ENCODE results near the gene MCU. TPM values are rescaled to one million over a fixed set of nuclear protein-coding genes. Genes with fewer than 3 reads are reported as not detected.
"Not testable (repeated sequence)": the region's sequence is repeated elsewhere in the genome, so short reads cannot be mapped to it uniquely, and the experiment has no call there.

Gene MCU
- total RNA-seq, 4 donors from 2014 or later = 30.0 to 42.8 (median 34.1) TPM

DNA sequence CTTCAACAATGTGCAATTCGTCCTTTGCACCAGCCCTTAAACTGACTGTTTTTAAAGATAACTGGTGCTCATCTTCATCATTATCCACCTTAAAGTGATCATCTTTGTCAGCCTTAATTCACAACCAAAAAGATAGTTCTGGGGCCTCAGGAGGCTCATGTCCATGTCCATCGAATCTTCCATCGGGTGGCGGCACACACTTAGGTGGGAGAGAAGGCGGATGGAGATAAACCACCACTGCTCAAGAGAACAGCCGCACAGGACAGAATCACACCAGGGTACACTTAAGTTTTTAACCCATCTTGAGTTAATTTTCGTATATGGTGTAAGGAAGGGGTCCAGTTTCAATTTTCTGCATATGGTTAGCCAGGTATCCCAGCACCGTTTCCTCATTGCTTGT, 226.4 kb downstream of the MCU start:
- no peak overlapping the region for H3K4me3 ChIP-seq (ENCODE audit: low read depth, poor library complexity, severe bottlenecking)
- WGBS, 2 donors = 91 to 93% methylated on average over 8 of the region's 8 CpGs
- no peak for TF ChIP-seq POLR2A (IDR thresholded peaks at IDR 0.05)
- TF ChIP-seq, protein P1, sequence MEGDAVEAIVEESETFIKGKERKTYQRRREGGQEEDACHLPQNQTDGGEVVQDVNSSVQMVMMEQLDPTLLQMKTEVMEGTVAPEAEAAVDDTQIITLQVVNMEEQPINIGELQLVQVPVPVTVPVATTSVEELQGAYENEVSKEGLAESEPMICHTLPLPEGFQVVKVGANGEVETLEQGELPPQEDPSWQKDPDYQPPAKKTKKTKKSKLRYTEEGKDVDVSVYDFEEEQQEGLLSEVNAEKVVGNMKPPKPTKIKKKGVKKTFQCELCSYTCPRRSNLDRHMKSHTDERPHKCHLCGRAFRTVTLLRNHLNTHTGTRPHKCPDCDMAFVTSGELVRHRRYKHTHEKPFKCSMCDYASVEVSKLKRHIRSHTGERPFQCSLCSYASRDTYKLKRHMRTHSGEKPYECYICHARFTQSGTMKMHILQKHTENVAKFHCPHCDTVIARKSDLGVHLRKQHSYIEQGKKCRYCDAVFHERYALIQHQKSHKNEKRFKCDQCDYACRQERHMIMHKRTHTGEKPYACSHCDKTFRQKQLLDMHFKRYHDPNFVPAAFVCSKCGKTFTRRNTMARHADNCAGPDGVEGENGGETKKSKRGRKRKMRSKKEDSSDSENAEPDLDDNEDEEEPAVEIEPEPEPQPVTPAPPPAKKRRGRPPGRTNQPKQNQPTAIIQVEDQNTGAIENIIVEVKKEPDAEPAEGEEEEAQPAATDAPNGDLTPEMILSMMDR (IDR thresholded peaks at IDR 0.05) = no peak

DNA sequence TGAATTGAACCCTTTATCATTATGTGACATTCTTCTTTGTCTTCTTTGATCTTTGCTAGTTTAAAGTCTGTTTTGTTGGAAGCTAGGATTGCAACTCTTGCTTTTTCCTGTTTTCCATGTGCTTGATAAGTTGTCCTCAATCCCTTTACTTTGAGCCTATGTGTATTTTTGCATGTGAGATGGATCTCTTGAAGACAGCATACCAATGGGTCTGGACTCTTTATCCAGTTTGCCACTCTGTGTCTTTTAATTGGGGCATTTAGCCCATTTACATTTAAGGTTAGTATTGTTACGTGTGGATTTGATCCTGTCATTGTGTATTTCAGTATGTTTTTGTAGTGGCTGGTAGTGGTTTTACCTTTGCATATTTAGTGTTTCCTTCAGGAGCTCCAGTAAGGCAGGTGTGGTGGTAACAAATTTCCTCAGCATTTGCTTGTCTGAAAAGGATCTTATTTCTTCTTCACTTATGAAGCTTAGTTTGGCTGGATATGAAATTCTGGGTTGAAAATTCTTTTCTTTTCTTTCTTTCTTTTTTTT, 229.3 kb downstream of the MCU start:
- WGBS, 2 donors = 97 to 98% methylated on average over 1 of the region's 1 CpG

More for the DNA sequence above, 226.4 kb downstream of the MCU start:
- DNase-seq (ENCODE audit: low spot score in 2 of 2) = no peak
- intact Hi-C loops (cut with DNase I; ENCODE audit: low total_unique reads) = no loop called here

DNA sequence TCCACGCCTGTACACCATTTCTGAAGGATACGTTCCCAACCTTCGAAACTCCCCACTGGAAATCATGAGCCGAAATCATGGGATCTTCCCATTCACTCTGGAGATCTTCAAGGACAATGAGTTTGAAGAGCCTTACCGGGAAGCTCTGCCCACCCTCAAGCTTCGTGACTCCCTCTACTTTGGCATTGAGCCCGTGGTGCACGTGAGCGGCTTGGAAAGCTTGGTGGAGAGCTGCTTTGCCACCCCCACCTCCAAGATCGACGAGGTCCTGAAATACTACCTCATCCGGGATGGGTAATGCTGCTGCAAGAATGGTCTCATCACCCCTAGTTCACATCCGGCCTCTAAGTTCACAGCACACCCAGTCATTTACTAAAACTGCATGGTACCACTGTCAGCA, 232.4 kb downstream of the MCU start:
- TF ChIP-seq, protein P1 (IDR thresholded peaks at IDR 0.05) = no peak
- no peak for TF ChIP-seq POLR2A (IDR thresholded peaks at IDR 0.05)
- no peak overlapping the region for H3K4me3 ChIP-seq (ENCODE audit: low read depth, poor library complexity, severe bottlenecking)
- intact Hi-C loops (cut with DNase I; ENCODE audit: low total_unique reads) = no loop called here
- 93 to 95% methylated on average over 13 of the region's 13 CpGs for WGBS, 2 donors
- DNase-seq (ENCODE audit: low spot score in 2 of 2) = no peak

More for the DNA sequence above, 229.3 kb downstream of the MCU start:
- DNase-seq (ENCODE audit: low spot score in 2 of 2); H3K4me3 ChIP-seq (ENCODE audit: low read depth, poor library complexity, severe bottlenecking); intact Hi-C loops (cut with DNase I; ENCODE audit: low total_unique reads): not testable (repeated sequence)

DNA sequence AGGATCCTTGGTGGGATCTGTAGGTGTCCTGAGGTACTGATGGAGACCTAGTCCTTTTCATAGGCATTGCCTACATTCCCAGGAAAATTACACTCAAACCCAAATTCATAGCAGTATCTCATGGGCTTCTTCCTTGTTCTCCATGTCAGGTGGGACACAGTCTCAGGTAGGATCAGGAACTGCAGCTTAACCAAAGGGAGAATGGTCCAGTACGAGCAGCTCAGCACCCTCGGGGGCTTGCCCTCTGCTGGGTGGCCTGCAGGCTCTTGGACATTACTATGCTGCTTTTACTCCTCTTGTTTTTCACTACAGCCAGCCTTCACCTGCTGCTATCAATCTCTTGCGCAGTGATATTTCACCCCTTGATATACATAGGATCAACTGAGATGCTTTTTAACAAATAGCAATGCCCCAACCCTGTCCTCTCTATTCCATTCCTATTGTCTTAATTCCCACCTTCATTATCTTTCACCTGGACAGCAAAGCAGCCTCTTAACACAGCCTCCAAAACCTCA, 234.1 kb downstream of the MCU start:
- no peak for DNase-seq (ENCODE audit: low spot score in 2 of 2)
- intact Hi-C loops (cut with DNase I; ENCODE audit: low total_unique reads) = no loop called here
- TF ChIP-seq, protein P1 (IDR thresholded peaks at IDR 0.05) = no peak
- TF ChIP-seq POLR2A (IDR thresholded peaks at IDR 0.05) = no peak
- H3K4me3 ChIP-seq (ENCODE audit: low read depth, poor library complexity, severe bottlenecking) = no peak overlapping the region
- WGBS, 2 donors = 87 to 95% methylated on average over 3 of the region's 3 CpGs

DNA sequence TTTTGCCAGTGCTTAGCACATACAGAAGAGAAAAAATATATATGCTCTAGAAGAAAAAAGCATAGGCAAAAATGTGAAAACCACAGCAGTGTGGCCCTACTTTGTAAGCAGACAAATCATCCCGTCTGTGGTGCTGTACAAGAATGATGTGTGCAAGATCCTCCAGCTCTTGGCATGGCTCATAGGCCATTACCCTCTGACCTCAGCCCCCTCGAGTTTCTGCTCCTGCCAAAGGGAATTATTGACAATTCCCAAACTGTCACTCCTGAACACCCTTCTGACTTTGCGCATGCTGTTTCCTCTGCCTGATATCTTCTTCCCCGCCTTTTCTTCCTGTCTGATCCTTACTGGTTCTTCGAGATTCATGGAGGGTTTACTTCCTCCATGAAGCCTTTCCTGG, 235.5 kb downstream of the MCU start:
- H3K4me3 ChIP-seq (ENCODE audit: low read depth, poor library complexity, severe bottlenecking) = no peak overlapping the region
- WGBS, 2 donors = 67 to 71% methylated on average over 5 of the region's 5 CpGs
- intact Hi-C loops (cut with DNase I; ENCODE audit: low total_unique reads) = no loop called here
- TF ChIP-seq, protein P1 (IDR thresholded peaks at IDR 0.05) = no peak
- no peak for TF ChIP-seq POLR2A (IDR thresholded peaks at IDR 0.05)
- DNase-seq (ENCODE audit: low spot score in 2 of 2) = no peak

DNA sequence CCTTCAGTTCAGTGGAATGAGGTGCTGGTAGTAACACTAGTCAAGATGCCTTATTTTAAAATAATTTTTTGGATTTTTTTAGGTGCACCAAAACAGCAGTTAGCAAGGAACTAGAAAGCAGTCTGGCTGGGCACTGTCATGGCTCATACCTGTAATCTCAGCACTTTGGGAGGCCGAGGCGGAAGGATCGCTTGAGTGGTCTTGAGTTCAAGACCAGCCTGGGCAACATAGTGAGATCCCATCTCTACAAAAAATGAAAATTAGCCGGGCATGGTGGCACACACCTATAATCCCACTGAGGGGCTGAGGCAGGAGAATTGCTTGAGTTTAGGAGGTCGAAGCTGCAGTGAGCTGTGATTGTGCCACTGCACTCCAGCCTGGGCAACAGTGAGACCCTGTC, 236.9 kb downstream of the MCU start:
- TF ChIP-seq, protein P1 (IDR thresholded peaks at IDR 0.05) = no peak
- WGBS, 2 donors = 94 to 96% methylated on average over 5 of the region's 5 CpGs
- intact Hi-C loops (cut with DNase I; ENCODE audit: low total_unique reads) = no loop called here
- H3K4me3 ChIP-seq (ENCODE audit: low read depth, poor library complexity, severe bottlenecking) = no peak overlapping the region
- DNase-seq (ENCODE audit: low spot score in 2 of 2) = no peak
